D721Med (cell line): ENCODE results near the gene TXNRD3.

ENCODE experiments used
- DNase-seq: peaks from one replicate; pipeline ENCODE4 v3.0.0; 2011; ENCODE audit warnings: low spot score; ENCODE audit not compliant: insufficient read length
- FAIRE-seq: peaks from 2 replicates; lab custom pipeline; 2011; peaks lifted over from hg19 to GRCh38; lab: Jason Lieb, UNC
- CTCF ChIP-seq: IDR thresholded peaks from 2 replicates; pipeline ENCODE4 v1.5.1; 2012; ENCODE audit warnings: mild to moderate bottlenecking, control low read depth; ENCODE audit not compliant: insufficient read depth; ENCODE audit errors: missing control alignments

The TXNRD3 gene

GRCh38 chr3:126672340-126672739 is 17.4 kb upstream of the TXNRD3 start:
- TF ChIP-seq CTCF: no peak
- no peak for DNase-seq
- FAIRE-seq: no peak

- no peak for TF ChIP-seq CTCF
- DNase-seq: no peak
- FAIRE-seq: no peak
Observed at GRCh38 chr3:126671521-126671920, 16.6 kb upstream of the TXNRD3 start.

GRCh38 chr3:126668450-126669401 is 13.8 kb upstream of the TXNRD3 start:
- no peak for TF ChIP-seq CTCF
- no peak for DNase-seq
- no peak for FAIRE-seq

GRCh38 chr3:126667631-126668449 is 12.9 kb upstream of the TXNRD3 start:
- TF ChIP-seq CTCF: no peak
- no peak for DNase-seq

GRCh38 chr3:126666658-126667528 is 12.0 kb upstream of the TXNRD3 start:
- DNase-seq: no peak
- no peak for TF ChIP-seq CTCF
- no peak for FAIRE-seq

More at GRCh38 chr3:126667631-126668449, 12.9 kb upstream of the TXNRD3 start:
- no peak for FAIRE-seq

GRCh38 chr3:126665959-126666657 is 11.2 kb upstream of the TXNRD3 start:
- no peak for FAIRE-seq
- DNase-seq: no peak
- no peak for TF ChIP-seq CTCF
